ENCODE data around the gene IL1R2. TPM values are rescaled to one million over a fixed set of nuclear protein-coding genes. Genes with fewer than 3 reads are reported as not detected.

IL1R2 gene
- total and polyA plus RNA-seq, 4 donors, result 0.97 to 38.3 (median 6.3) TPM

DNA sequence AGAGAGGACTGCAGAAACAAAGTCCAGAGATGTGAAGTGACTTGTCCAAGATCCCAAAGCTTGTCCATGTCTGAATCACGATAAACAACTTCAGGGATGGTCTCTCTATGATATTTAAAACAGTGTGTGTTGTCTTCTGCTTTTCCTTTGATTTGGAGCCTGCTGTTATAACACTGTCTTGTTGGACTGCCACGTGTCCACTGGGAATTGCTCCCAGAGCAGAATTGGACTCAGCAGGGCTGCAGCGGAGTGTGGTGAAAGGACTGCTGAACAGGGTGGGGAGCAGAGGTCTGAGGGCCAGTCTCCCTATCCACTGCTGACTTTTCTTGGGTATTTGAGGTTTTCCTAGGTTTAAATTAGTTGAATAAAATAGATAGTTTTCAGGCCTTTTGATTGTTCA lies 68.3 kb downstream of the IL1R2 start:
- Histone ChIP-seq H3K36me3 (ENCODE audit: control insufficient read depth in 1 of 2, insufficient read depth in 2 of 2, low read length in 1 of 2) (no peaks in the 10 kb centered on the region), H3K27me3 (ENCODE audit: control insufficient read depth in 1 of 2, insufficient read depth in 2 of 2, low read length in 1 of 2) (no peaks in the 10 kb centered on the region), H3K27ac (ENCODE audit: low read depth in 1 of 2, low read length in 2 of 2) (no peak overlapping the region), H3K4me3 (ENCODE audit: low read length in 2 of 2) (no peak overlapping the region), H3K9me3 (ENCODE audit: control insufficient read depth, low read length) (no peaks in the 10 kb centered on the region), H3K4me1 (ENCODE audit: control insufficient read depth in 1 of 2, insufficient read depth in 2 of 2, low read length in 2 of 2) (peaks cover 2 to 5% of the 10 kb centered on the region in 2 donors)
- intact Hi-C loops (cut with DNase I), result no loop called here
- ATAC-seq (ENCODE audit: low FRiP score), result no peak
- WGBS, 2 donors, result 77 to 79% methylated on average over 3 of the region's 3 CpGs
- no peak for DNase-seq

DNA sequence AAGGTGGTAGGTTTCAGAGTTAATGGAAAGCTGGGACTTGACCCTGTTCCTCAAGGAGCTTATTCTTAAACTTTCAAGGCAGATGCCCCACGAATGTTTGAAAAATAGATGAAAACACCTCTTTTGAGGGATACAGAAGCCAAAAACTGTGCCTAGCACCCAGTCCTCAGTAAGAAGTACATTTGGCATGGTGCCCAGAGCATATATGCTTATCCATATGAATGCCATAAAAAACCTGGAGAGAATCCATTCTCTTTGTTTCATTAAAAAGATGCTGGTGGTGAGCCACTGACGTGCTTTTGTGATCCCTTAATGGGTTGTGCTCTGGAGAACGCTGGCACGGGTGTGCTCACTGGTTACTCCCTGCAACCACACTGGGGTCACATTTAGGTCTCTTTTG lies 69.0 kb downstream of the IL1R2 start:
- no peaks in the 10 kb centered on the region for H3K9me3 ChIP-seq (ENCODE audit: control insufficient read depth, low read length)
- 97 to 98% methylated on average over 4 of the region's 4 CpGs for WGBS, 2 donors
- no peak overlapping the region for H3K27ac ChIP-seq (ENCODE audit: low read depth in 1 of 2, low read length in 2 of 2)
- no peak for ATAC-seq (ENCODE audit: low FRiP score)
- DNase-seq, result no peak
- no peaks in the 10 kb centered on the region for H3K27me3 ChIP-seq (ENCODE audit: control insufficient read depth in 1 of 2, insufficient read depth in 2 of 2, low read length in 1 of 2)
- H3K4me3 ChIP-seq (ENCODE audit: low read length in 2 of 2), result no peak overlapping the region
- intact Hi-C loops (cut with DNase I), result no loop called here
- peaks cover 2% of the 10 kb centered on the region in 2 donors for H3K4me1 ChIP-seq (ENCODE audit: control insufficient read depth in 1 of 2, insufficient read depth in 2 of 2, low read length in 2 of 2)
- H3K36me3 ChIP-seq (ENCODE audit: control insufficient read depth in 1 of 2, insufficient read depth in 2 of 2, low read length in 1 of 2), result no peaks in the 10 kb centered on the region

DNA sequence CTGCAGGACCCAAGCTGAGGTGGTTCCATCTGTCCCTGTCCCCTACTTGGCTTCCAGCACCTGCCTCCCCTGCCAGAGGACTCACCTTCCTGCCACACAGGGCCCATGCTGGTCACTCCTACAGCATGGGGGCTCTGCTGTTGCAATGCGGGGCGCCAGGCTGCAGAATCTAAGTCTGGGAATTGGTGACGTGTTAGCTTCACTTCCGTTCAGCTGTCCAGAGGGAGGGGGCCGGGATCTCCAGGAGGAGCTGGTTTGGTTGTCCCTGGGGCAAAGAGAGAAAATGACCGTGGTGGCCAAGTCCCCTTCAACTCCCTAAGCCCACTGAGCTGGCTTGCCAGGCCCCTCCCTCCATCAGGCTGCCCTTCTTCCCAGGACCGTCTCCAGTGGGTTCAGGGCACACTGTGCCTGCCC lies 69.5 kb downstream of the IL1R2 start:
- Histone ChIP-seq H3K4me1 (ENCODE audit: control insufficient read depth in 1 of 2, insufficient read depth in 2 of 2, low read length in 2 of 2) (peaks cover 2% of the 10 kb centered on the region in 2 donors), H3K36me3 (ENCODE audit: control insufficient read depth in 1 of 2, insufficient read depth in 2 of 2, low read length in 1 of 2) (no peaks in the 10 kb centered on the region)

DNA sequence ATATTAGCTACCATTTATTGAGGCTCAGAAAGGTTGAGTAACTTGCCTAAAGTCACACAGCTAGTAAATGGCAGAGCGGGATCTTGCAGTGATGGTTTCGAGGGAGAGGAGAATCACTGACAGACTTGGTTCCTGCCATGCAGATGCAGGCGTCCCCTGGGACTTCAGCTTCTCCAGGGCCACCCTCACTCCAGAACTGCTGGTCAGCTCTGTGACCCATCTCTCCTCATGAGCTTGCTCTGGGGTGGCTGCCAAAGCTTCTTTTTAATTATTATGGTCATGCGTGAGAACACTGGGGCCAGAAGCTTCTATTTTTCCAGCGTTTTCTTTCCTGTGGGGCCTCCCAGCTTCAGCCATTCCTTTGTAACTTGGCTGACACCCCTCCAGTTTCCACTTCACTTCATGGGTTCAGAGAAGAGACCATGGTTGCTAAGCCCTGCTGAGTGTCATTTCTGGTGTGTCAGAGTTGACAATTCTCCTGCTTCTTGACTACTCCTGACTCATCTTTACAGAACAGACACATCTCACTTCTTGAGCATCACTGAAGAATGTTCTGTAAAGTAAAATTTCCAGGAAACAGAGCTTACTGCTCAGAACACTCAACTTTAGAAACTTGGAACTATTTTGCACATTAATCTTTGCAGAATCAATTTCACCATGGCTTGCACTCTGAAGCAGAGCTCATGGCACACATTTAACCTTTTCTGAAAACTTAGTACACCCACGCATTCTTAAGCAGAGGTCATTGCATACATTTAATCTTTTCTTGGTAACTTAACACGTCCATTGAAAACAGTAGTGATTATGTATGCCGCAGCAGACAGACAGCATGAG lies 70.4 kb downstream of the IL1R2 start:
- H3K4me3 ChIP-seq (ENCODE audit: low read length in 2 of 2), result no peak overlapping the region
- DNase-seq, result no peak
- H3K9me3 ChIP-seq (ENCODE audit: control insufficient read depth, low read length), result no peaks in the 10 kb centered on the region
- 58 to 71% methylated on average over 8 of the region's 8 CpGs for WGBS, 2 donors
- no peaks in the 10 kb centered on the region for H3K27me3 ChIP-seq (ENCODE audit: control insufficient read depth in 1 of 2, insufficient read depth in 2 of 2, low read length in 1 of 2)
- H3K36me3 ChIP-seq (ENCODE audit: control insufficient read depth in 1 of 2, insufficient read depth in 2 of 2, low read length in 1 of 2), result no peaks in the 10 kb centered on the region
- peak; percentile 13 for ATAC-seq (ENCODE audit: low FRiP score)
- peaks cover 2% of the 10 kb centered on the region in 2 donors for H3K4me1 ChIP-seq (ENCODE audit: control insufficient read depth in 1 of 2, insufficient read depth in 2 of 2, low read length in 2 of 2)
- no peak overlapping the region for H3K27ac ChIP-seq (ENCODE audit: low read depth in 1 of 2, low read length in 2 of 2)
- intact Hi-C loops (cut with DNase I), result no loop called here

More for the DNA sequence above, 69.5 kb downstream of the IL1R2 start:
- 93 to 95% methylated on average over 7 of the region's 7 CpGs for WGBS, 2 donors
- intact Hi-C loops (cut with DNase I), result no loop called here
- Histone ChIP-seq H3K27ac (ENCODE audit: low read depth in 1 of 2, low read length in 2 of 2) (no peak overlapping the region), H3K27me3 (ENCODE audit: control insufficient read depth in 1 of 2, insufficient read depth in 2 of 2, low read length in 1 of 2) (no peaks in the 10 kb centered on the region), H3K4me3 (ENCODE audit: low read length in 2 of 2) (no peak overlapping the region), H3K9me3 (ENCODE audit: control insufficient read depth, low read length) (no peaks in the 10 kb centered on the region)
- ATAC-seq (ENCODE audit: low FRiP score) (no peak), DNase-seq (no peak)

DNA sequence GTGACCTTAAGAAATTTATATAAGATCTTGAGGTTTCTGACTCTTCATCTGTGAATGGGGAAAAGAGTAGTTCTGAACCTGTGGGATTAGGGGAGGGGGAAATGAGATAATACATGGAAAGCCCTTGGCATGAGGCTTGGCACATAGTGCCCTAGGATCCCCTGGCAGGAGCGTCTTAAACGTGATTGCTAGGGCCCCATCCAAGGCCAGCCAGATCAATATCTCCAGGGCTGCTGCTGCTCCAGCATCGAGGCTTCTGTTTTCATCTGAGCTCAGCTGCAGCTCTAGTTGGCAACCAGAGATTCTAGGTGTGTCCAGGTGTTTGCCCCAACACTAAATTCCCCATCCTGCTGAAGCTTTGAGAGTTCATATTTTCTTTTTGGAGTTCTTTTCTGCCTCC lies 71.0 kb downstream of the IL1R2 start:
- H3K4me1 ChIP-seq (ENCODE audit: control insufficient read depth in 1 of 2, insufficient read depth in 2 of 2, low read length in 2 of 2), result peaks cover 2% of the 10 kb centered on the region in 2 donors
- H3K4me3 ChIP-seq (ENCODE audit: low read length in 2 of 2), result no peak overlapping the region
- H3K36me3 ChIP-seq (ENCODE audit: control insufficient read depth in 1 of 2, insufficient read depth in 2 of 2, low read length in 1 of 2), result no peaks in the 10 kb centered on the region
- no peaks in the 10 kb centered on the region for H3K9me3 ChIP-seq (ENCODE audit: control insufficient read depth, low read length)
- ATAC-seq (ENCODE audit: low FRiP score) (no peak), DNase-seq (no peak)
- H3K27ac ChIP-seq (ENCODE audit: low read depth in 1 of 2, low read length in 2 of 2), result peak overlapping the region in 1 of 2 donors; percentile 89
- WGBS, 2 donors, result 56 to 67% methylated on average over 3 of the region's 3 CpGs
- no peaks in the 10 kb centered on the region for H3K27me3 ChIP-seq (ENCODE audit: control insufficient read depth in 1 of 2, insufficient read depth in 2 of 2, low read length in 1 of 2)
- intact Hi-C loops (cut with DNase I), result loop anchor here in 1 of 2 donors (1.0 kb wide), 1 partner anchor 26 kb away; no protein-coding TSS in a partner anchor

DNA sequence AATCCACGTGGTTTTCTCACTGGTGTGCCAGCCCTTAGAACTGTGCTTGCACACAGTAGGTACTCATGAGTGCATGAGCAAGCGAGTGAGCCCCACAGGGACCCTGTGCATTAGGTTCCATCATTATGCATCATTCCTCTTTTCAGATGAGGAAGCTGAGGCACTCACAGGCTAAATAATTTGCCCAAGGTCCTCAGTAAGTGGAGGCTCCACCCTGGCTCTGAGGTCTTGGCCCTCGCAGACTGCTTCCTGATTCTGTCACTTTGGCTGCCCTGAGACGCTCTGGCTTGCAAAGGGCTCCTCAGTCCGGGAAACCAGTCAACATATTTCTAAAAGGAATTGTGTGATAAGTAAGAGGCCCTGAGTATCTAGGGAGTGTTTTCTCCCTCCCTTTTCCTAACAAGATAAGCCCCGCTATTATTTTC lies 71.7 kb downstream of the IL1R2 start:
- Histone ChIP-seq H3K27me3 (ENCODE audit: control insufficient read depth in 1 of 2, insufficient read depth in 2 of 2, low read length in 1 of 2) (no peaks in the 10 kb centered on the region), H3K9me3 (ENCODE audit: control insufficient read depth, low read length) (no peaks in the 10 kb centered on the region), H3K4me3 (ENCODE audit: low read length in 2 of 2) (no peak overlapping the region), H3K27ac (ENCODE audit: low read depth in 1 of 2, low read length in 2 of 2) (peak overlapping the region; percentile 95 to 100), H3K36me3 (ENCODE audit: control insufficient read depth in 1 of 2, insufficient read depth in 2 of 2, low read length in 1 of 2) (no peaks in the 10 kb centered on the region), H3K4me1 (ENCODE audit: control insufficient read depth in 1 of 2, insufficient read depth in 2 of 2, low read length in 2 of 2) (peaks cover 2% of the 10 kb centered on the region in 2 donors)
- peak; percentile 84 for ATAC-seq (ENCODE audit: low FRiP score)
- intact Hi-C loops (cut with DNase I), result loop anchor here in 1 of 2 donors (1.0 kb wide), 1 partner anchor 26 kb away; no protein-coding TSS in a partner anchor
- WGBS, 2 donors, result 12 to 20% methylated on average over 6 of the region's 6 CpGs
- peak; percentile 84 to 91 for DNase-seq

DNA sequence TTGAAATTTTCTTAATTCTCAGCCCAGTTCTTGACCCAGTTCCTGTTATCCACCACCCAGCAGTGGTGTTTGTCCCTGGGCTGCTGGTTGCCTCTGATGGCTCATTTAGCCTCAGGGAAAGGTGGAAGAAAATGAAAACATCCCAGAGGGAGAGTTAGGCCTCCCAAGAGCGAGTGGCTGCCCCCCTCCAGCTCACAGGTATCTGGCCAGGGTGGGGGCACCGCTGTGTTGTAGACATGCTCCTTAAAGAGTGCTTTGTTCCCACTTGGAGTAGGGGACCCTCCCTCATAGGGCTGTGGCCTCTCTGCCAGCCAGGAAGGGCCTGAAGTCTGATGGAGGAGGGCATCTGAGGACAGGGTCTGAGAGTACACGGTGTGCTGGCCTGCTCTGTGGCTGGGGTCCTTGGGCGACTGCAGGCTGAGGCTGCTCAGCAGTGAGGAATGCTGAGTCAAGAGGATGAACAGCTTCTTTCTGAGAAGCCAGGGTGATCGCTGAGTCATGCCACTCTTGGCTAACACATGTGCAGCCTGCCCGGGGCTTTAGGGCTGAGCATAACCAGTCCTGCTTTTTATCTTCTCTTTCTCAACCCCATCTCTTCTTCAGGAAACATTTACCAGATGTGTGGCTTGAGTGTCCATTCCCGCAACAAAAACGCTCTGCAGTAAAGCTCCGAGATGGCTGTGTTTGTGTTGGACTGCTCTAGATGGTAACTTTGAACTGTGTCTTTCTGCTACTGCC lies 72.3 kb downstream of the IL1R2 start:
- ATAC-seq (ENCODE audit: low FRiP score), result peak; percentile 94
- peaks cover 2% of the 10 kb centered on the region in 2 donors for H3K4me1 ChIP-seq (ENCODE audit: control insufficient read depth in 1 of 2, insufficient read depth in 2 of 2, low read length in 2 of 2)

DNA sequence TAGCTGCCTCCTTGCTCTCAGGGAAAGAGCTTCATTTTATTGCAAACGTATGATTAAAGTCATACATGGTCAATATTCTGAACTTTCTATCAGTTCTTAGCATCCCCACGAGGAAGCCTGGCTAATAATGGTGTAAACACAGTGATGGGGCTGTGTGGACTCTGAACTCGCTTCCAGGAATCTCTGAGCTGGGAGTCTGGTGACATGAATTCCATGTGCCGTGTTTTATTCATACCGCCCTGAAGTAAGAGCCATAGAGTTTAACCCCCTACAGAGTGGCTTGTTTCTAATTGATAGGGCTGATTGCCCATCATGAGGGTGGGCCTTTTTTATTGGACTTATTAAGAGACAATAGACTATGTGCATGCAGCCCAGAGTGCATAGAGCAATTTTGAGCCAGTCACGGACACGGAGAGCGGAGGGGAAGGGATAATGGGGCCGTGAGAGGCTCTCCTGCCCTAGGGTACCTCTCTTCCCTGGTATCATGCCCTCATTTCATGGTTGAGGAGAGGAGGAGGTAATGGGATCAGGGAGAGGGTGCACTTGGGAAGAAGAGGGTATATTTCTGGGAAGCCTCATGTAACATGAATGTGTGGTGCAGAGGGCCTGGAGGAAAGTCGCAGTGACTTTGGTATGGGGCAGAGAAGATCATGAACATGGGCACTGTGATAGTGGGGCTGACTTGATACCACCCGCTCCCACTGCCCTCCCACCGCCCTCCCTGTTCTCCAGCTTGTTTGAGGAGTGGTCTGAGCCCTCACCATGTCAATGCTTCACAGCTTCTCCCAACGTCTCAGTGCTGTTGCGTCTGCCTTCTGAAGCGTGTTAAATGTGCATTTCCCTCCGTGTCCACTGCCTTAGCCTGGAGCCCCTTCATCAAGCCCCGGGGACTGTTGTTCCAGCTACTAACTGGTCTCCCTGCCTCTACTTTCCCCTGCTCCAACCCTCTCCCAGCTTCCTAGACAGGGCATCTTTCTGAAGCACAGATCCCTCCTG lies 73.2 kb downstream of the IL1R2 start:
- Histone ChIP-seq H3K36me3 (ENCODE audit: control insufficient read depth in 1 of 2, insufficient read depth in 2 of 2, low read length in 1 of 2) (no peaks in the 10 kb centered on the region), H3K27ac (ENCODE audit: low read depth in 1 of 2, low read length in 2 of 2) (peak overlapping the region; percentile 50 to 89), H3K9me3 (ENCODE audit: control insufficient read depth, low read length) (no peaks in the 10 kb centered on the region), H3K4me3 (ENCODE audit: low read length in 2 of 2) (no peak overlapping the region), H3K27me3 (ENCODE audit: control insufficient read depth in 1 of 2, insufficient read depth in 2 of 2, low read length in 1 of 2) (no peaks in the 10 kb centered on the region), H3K4me1 (ENCODE audit: control insufficient read depth in 1 of 2, insufficient read depth in 2 of 2, low read length in 2 of 2) (peaks cover 2% of the 10 kb centered on the region in 2 donors)
- ATAC-seq (ENCODE audit: low FRiP score), result peak; percentile 43
- intact Hi-C loops (cut with DNase I), result loop anchor here (1.0 to 5.0 kb wide), 2 partner anchors 14 to 43 kb away; no protein-coding TSS in a partner anchor
- DNase-seq, result no peak
- WGBS, 2 donors, result 62 to 65% methylated on average over 17 of the region's 17 CpGs

More for the DNA sequence above, 72.3 kb downstream of the IL1R2 start:
- intact Hi-C loops (cut with DNase I), result loop anchor here in 1 of 2 donors (1.0 kb wide), 2 partner anchors 13 to 27 kb away; no protein-coding TSS in a partner anchor
- 4 to 5% methylated on average over 9 of the region's 9 CpGs for WGBS, 2 donors
- H3K27ac ChIP-seq (ENCODE audit: low read depth in 1 of 2, low read length in 2 of 2), result peak overlapping the region; percentile 95 to 100
- H3K9me3 ChIP-seq (ENCODE audit: control insufficient read depth, low read length), result no peaks in the 10 kb centered on the region
- H3K4me3 ChIP-seq (ENCODE audit: low read length in 2 of 2), result no peak overlapping the region
- H3K27me3 ChIP-seq (ENCODE audit: control insufficient read depth in 1 of 2, insufficient read depth in 2 of 2, low read length in 1 of 2), result no peaks in the 10 kb centered on the region
- no peaks in the 10 kb centered on the region for H3K36me3 ChIP-seq (ENCODE audit: control insufficient read depth in 1 of 2, insufficient read depth in 2 of 2, low read length in 1 of 2)
- DNase-seq, result peak; percentile 93 to 95
